Mesodermal cell (in vitro differentiated cells): Measurements from ENCODE around the gene PPP1R2.

ENCODE experiments used
- H3K27ac ChIP-seq: 2 replicates; pipeline ENCODE4 v1.7.0; 2013; ENCODE audit warnings: mild to moderate bottlenecking, low read depth, low read length, moderate library complexity; ENCODE audit not compliant: severe bottlenecking
- H3K36me3 ChIP-seq: 2 replicates; pipeline ENCODE4 v1.7.1; 2013; ENCODE audit warnings: mild to moderate bottlenecking, low read length, moderate library complexity; ENCODE audit not compliant: control insufficient read depth, insufficient read depth
- H3K4me1 ChIP-seq: one replicate; pipeline ENCODE4 v1.7.1; 2013; ENCODE audit warnings: mild to moderate bottlenecking, low read length; ENCODE audit not compliant: insufficient read depth, control insufficient read depth, poor library complexity, severe bottlenecking
- H3K4me3 ChIP-seq: 2 replicates; pipeline ENCODE4 v1.7.0; 2013; ENCODE audit warnings: low read length, control low read depth, mild to moderate bottlenecking; ENCODE audit not compliant: insufficient read depth, poor library complexity, severe bottlenecking; ENCODE audit errors: extremely low read depth
- H3K9me3 ChIP-seq: 2 replicates; pipeline ENCODE4 v1.7.1; 2013; ENCODE audit warnings: mild to moderate bottlenecking, low read length, moderate library complexity; ENCODE audit not compliant: control insufficient read depth
- WGBS, 2 experiments: methylation state at CpG; one replicate each; pipeline ENCODE4 v1.1.5; 2013; ENCODE audit warnings: missing lambda C conversion rate in 2 of 2; ENCODE audit not compliant: insufficient coverage in 2 of 2; 5-methylcytosine and 5-hydroxymethylcytosine counted together

PPP1R2 gene

DNA sequence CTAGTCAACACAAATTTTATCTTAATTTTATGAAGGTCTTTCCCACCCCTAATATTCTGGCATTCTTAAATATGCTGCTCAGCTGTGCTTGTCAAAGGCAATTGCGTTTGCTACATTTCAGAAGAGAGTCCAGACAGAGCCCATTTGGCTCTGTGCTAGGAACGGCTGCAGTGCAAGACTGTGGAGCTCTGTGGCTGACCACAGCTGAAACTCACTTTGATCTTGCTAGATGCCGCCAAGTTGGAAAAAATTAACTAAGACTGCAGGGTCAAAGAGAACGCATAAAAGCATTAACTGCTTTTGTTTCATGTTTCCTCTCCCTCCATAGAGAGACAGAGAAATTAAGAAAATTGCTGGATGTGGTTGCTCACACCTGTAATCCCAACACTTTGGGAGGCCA is 7.6 kb upstream of the PPP1R2 start:
- peaks cover 12% of the 10 kb centered on the region for H3K4me1 ChIP-seq
- WGBS, 2 experiments: 83 to 91% methylated on average over 3 to 4 of the region's 4 CpGs
- no peak overlapping the region for H3K27ac ChIP-seq
- no peak overlapping the region for H3K4me3 ChIP-seq
- H3K9me3 ChIP-seq: no peaks in the 10 kb centered on the region
- no peaks in the 10 kb centered on the region for H3K36me3 ChIP-seq

DNA sequence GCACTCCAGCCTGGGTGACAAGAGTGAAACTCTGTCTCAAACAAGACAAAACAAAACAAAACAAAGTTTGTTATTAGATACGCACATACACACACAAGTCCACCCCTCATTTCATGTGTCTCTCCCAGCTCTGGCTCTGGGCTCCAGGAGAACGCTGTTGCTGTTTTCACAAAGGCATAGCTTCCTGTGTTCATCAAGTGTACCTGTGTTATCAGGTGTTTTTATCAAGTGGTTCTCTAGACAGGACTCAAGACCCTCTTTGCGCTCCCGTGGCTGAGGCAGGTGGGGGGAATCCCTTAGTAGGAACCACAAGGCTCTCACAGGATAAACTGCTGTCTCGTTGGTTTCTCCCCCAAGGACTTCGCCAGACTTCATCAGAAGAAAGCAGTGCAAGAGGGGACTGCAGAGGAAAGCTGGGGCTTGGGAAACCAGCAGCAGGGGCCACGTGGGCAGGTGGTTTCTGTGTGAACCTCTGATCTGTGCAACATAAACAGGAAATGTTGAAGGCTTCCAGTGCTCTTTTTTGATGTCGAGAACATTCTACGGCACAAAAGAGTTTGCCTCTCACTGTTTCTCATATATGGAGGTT is 6.9 kb upstream of the PPP1R2 start:
- Histone ChIP-seq H3K36me3 (no peaks in the 10 kb centered on the region), H3K9me3 (no peaks in the 10 kb centered on the region), H3K4me1 (peaks cover 12% of the 10 kb centered on the region), H3K27ac (no peak overlapping the region), H3K4me3 (no peak overlapping the region)
- WGBS, 2 experiments: 79 to 88% methylated on average over 4 to 8 of the region's 9 CpGs

DNA sequence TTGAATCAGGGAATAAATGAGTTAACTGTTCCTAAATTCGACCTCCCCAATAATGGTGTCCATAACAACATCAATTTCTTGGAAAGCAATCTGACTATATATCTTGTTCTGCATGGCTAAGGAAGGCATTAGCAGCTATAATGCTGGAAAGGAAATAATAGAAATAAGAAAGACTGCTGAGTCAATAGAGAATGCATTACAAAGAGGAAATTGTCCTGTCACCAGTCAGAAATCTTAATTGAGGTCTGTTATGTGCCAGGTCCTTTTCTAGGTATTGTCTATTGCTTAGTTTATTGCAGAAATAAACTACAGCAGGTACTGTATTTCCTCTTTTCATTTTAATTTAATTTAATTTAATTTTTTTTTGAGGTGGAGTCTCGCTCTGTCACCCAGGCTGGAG is 5.9 kb upstream of the PPP1R2 start:
- WGBS, 2 experiments: no CpG with 5 or more reads among the region's 2 CpGs
- no peak overlapping the region for H3K27ac ChIP-seq
- no peaks in the 10 kb centered on the region for H3K36me3 ChIP-seq
- H3K4me1 ChIP-seq: peaks cover 12% of the 10 kb centered on the region
- H3K9me3 ChIP-seq: no peaks in the 10 kb centered on the region
- no peak overlapping the region for H3K4me3 ChIP-seq

DNA sequence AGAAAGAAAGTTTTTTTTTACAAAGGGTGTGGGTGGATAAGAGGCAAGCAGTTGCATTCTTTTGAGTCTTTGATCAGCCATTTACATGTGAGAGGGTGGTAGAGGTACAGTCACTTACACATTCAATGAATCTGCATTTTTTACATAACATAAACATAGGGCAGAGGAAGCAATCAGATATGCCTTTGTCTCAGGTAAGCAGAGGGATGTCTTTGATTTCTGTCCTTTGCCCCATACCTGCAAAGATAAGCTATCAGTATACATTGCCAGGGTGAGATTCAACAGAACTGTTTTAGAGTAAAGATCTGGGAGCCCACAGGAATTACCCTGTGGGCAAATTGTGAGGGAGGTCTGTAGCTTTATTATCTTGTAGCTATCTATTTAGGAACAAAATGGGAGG is 5.4 kb upstream of the PPP1R2 start:
- Histone ChIP-seq H3K4me3 (no peak overlapping the region), H3K4me1 (peaks cover 12% of the 10 kb centered on the region), H3K9me3 (no peaks in the 10 kb centered on the region), H3K36me3 (no peaks in the 10 kb centered on the region), H3K27ac (no peak overlapping the region)

DNA sequence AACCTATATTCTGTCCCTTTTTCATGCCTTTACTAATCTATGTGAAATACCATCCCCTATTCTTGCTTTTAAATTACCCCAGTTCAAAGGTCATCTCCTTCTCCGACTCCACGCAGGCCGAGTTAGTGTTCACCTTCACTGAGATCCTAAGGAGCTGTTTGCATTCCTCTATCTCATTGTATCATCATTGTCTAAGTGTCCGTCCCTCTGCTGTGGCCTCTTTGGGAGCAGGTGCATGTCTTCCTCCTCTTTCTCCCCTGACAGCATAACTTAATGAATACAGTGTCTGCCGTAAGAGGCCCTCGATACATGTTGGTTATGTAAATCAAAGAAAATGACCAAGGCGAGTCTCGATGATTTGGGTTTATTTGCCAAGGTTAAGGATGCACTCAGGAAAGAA is 4.9 kb upstream of the PPP1R2 start:
- Histone ChIP-seq H3K9me3 (no peaks in the 10 kb centered on the region), H3K4me1 (peaks cover 12% of the 10 kb centered on the region), H3K4me3 (no peak overlapping the region), H3K36me3 (no peaks in the 10 kb centered on the region), H3K27ac (no peak overlapping the region)
- WGBS, 2 experiments: 52 to 62% methylated on average over 6 of the region's 8 CpGs

DNA sequence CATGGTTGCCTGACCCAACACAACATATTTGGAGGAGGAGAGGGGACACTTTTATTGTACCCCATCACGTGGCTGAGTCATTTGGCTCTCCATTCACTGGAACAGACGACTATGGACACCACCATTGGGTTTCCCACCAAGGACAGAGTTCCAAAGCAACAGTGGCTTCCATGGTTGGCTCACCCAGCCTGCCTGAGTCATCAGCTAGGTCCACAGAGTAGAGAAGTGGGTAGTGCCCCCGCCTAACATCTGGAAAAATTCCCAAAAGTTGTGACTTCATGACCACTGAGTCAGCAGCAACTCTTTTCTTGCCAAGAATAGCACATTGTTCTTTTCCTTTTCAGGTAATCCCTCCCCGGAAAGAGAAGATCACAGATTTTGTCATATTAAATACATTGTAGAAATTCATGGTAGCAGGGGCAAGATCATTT is 3.0 kb upstream of the PPP1R2 start:
- 77% methylated on average over 3 of the region's 4 CpGs; no CpG with 5 or more reads in 1 of the 2 experiments for WGBS, 2 experiments
- H3K27ac ChIP-seq: no peak overlapping the region
- H3K4me3 ChIP-seq: no peak overlapping the region
- no peaks in the 10 kb centered on the region for H3K36me3 ChIP-seq
- H3K4me1 ChIP-seq: peaks cover 12% of the 10 kb centered on the region
- no peaks in the 10 kb centered on the region for H3K9me3 ChIP-seq

DNA sequence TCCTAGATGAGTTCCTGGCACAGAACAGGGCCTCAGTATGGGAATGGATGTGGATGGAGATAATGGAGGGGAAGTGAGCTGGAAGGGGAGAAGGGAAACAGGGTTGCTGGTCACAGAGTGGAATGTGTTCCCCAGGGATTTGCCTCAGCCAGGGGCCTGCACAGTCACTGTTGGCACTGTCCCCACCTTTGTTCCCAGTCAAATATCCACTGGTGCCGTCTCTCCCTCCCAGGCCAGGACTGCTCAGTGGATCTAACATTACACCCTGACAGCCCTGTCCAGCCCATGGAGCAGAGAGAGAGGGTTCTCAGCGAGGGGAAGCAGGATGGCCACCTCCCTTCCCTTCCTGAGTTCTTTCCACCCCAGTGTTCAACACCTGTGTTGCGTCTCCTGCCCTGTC is 1.5 kb upstream of the PPP1R2 start:
- Histone ChIP-seq H3K9me3 (no peaks in the 10 kb centered on the region), H3K36me3 (no peaks in the 10 kb centered on the region), H3K27ac (no peak overlapping the region), H3K4me1 (peaks cover 12% of the 10 kb centered on the region), H3K4me3 (no peak overlapping the region)
- WGBS, 2 experiments: 86 to 100% methylated on average over 1 to 2 of the region's 3 CpGs

DNA sequence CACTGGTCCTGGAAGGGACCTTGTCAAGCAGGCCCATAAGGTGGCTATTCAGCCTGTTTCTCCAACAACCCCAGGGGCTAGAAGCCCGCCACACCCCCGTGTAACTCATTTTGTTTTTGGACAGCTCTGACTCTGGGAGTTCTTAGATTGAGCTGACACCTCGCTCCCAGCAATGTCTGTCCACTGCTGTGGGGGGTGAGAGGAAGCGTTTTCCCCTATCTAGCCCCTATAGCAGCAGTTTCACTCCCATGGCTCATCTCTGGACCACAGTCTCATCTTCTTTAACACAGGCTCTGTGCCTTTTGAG is 1.1 kb upstream of the PPP1R2 start:
- Histone ChIP-seq H3K36me3 (peaks cover 3% of the 10 kb centered on the region), H3K9me3 (no peaks in the 10 kb centered on the region), H3K4me3 (no peak overlapping the region), H3K27ac (no peak overlapping the region), H3K4me1 (peaks cover 12% of the 10 kb centered on the region)
- WGBS, 2 experiments: 70 to 83% methylated on average over 2 of the region's 4 CpGs

DNA sequence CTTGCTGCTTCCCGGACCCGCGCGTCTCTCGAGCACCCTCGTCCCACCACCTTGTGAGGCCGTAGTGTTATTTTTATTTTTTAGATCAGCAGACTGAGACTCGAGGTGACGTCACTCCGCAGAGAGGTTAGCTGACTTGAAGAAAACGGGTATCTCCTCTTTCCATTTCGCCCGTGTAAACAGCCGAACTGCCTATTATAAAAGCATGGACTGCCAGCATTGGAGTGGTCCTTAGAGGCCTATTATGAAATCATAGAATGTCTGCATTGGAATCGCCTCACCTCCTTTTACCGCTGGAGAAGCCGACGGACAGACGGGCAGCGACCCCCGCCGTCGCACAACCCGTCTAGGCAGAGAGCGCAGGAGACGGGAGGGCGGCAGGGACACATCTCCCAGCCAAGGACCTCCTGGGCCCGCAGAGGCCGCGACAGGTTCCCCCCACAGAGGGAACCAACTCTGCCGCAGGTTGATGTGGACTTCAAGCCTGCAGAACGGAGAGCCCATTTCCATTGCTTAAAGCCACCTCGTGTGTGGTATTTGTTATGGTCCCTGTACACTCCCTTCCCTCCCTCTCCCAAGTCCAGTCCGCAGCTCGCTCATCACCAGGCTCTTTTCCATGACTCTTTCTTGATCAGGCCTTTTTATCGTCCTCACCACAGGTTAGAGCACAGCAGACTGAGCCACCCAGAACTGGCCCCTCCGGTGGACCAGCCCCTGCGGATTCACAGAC is 540 bp upstream of the PPP1R2 start:
- no peaks in the 10 kb centered on the region for H3K9me3 ChIP-seq
- H3K36me3 ChIP-seq: peaks cover 4% of the 10 kb centered on the region
- peak overlapping the region; percentile 80 for H3K4me3 ChIP-seq
- peaks cover 8% of the 10 kb centered on the region for H3K4me1 ChIP-seq
- no peak overlapping the region for H3K27ac ChIP-seq
- WGBS, 2 experiments: 23% methylated on average over 21 to 38 of the region's 38 CpGs

DNA sequence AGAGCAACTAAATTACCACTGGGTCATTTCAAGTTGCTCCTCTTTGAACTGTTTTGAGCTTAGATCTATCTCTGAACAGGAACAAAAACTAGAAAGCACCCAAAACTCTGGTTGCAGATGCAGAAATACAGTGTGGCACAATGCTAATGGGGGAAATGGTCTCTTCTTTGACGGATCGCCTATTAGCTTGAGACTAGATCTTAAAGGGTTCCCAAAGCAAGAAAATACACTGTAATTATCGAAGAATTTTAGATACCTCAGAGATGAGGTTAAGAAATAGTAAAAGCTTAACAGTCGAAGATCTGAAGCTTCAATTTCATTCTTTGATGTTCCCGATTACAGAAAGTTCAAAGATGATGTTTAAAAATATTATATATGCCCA is 818 bp downstream of the PPP1R2 start:
- peaks cover 4% of the 10 kb centered on the region for H3K4me1 ChIP-seq
- H3K36me3 ChIP-seq: peaks cover 4% of the 10 kb centered on the region
- WGBS, 2 experiments: 0% methylated on average over 2 of the region's 5 CpGs; no CpG with 5 or more reads in 1 of the 2 experiments
- peak overlapping the region; percentile 80 for H3K4me3 ChIP-seq
- no peak overlapping the region for H3K27ac ChIP-seq
- H3K9me3 ChIP-seq: no peaks in the 10 kb centered on the region

DNA sequence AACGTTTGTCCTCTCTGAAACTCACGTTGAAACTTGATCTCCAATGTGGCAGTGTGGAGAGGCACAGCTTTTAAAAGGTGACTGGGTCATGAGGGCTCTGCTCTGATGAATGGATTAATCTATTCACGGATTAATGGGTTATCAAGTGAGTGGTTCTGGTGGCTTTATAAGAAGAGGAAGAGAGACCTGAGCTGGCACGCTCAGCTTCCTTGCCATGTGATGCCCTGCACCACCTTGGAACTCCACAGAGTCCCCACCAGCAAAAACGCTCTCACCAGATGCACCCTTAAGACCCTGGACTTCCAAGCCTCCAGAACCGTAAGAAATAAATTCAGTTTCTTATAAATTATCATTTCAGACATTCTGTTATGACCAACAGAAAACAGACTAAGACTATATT is 2.6 kb downstream of the PPP1R2 start:
- no peak overlapping the region for H3K27ac ChIP-seq
- H3K4me1 ChIP-seq: no peaks in the 10 kb centered on the region
- H3K4me3 ChIP-seq: no peak overlapping the region
- no peaks in the 10 kb centered on the region for H3K9me3 ChIP-seq
- WGBS, 2 experiments: 72 to 89% methylated on average over 3 to 4 of the region's 6 CpGs
- H3K36me3 ChIP-seq: peaks cover 4% of the 10 kb centered on the region
